Limb (tissue), 2 donors: ENCODE data around the gene TARS2.

Experiments used
- DNase-seq, 2 donors: peaks; one replicate each; pipeline ENCODE4 v3.0.0-alpha.2; 2016; ENCODE audit errors: extremely low spot score in 2 of 2

The TARS2 gene

GRCh38 chr1:150555198-150555970, 68.2 kb downstream of the TARS2 start:
- DNase-seq = no peak

- DNase-seq = peak in 1 of 2 donors; percentile 26
These were observed 69.0 kb downstream of the TARS2 start for GRCh38 chr1:150555971-150556865.

- no peak for DNase-seq
These were observed 69.9 kb downstream of the TARS2 start for GRCh38 chr1:150557065-150557600.
